Pancreas (tissue), 10 donors: ENCODE results near the gene GALNT17. TPM values are rescaled to one million over a fixed set of nuclear protein-coding genes. Genes with fewer than 3 reads are reported as not detected.

ENCODE experiments used
- ATAC-seq, 4 donors: fragments of 200-7000 bp; cut with Tn5 transposase; one replicate each; pipeline versions ENCODE4 v1.8.0 to v1.9.1; 2020; ENCODE audit warnings: mild to moderate bottlenecking in 4 of 4, moderate library complexity in 4 of 4
- DNase-seq, 6 donors: peaks; one replicate each; pipeline ENCODE4 v3.0.0-alpha.2; 2020
- FAIRE-seq: peaks from 2 replicates; lab custom pipeline; 2012; peaks lifted over from hg19 to GRCh38; lab: Jason Lieb, UNC
- H3K27ac ChIP-seq, 4 donors: fragments of 200-600 bp; sonication (generic); 1 replicate in 3 of 4; 2 replicates in 1 of 4; pipeline versions ENCODE4 v1.5.0 to v1.8.0; 2020
- H3K27me3 ChIP-seq, 4 donors: fragments of 200-600 bp; one replicate each; pipeline ENCODE4 v1.8.0; 2021
- H3K36me3 ChIP-seq, 3 donors: fragments of 200-600 bp; sonication (generic) in 1 of 3; one replicate each; pipeline versions ENCODE4 v1.5.0 to v1.8.0; 2020 to 2021
- H3K4me1 ChIP-seq, 3 donors: fragments of 200-600 bp; one replicate each; pipeline ENCODE4 v1.8.0; 2021
- H3K4me3 ChIP-seq, 4 donors: fragments of 200-600 bp; sonication (generic) in 2 of 4; one replicate each; pipeline versions ENCODE4 v1.5.0 to v1.8.0; 2020 to 2021
- H3K9me3 ChIP-seq, 4 donors: fragments of 200-600 bp; one replicate each; pipeline ENCODE4 v1.8.0; 2021
- CTCF ChIP-seq, 4 donors: fragments of 200-600 bp; sonication (generic) in 3 of 4; IDR thresholded peaks; one replicate each; pipeline versions ENCODE4 v1.5.0 to v1.8.0; 2021; ENCODE audit warnings: antibody characterized with exemption in 4 of 4
- WGBS, 2 donors: extraction: QIAGEN DNeasy Blood & Tissue Kit; methylation state at CpG; one replicate each; pipeline ENCODE4 v1.1.7; 2013; 5-methylcytosine and 5-hydroxymethylcytosine counted together
- intact Hi-C, 3 donors: fragments of 100-400 bp; cut with DNase I; formaldehyde crosslinking; loops; one replicate each; pipeline versions ENCODE4 v1.11.1 to v1.14.2; 2022
- polyA plus RNA-seq, 2 donors: library from polyadenylated mRNA; stranded (reverse); fragments of 200-250 nt; gene quantifications; one replicate each; pipeline ENCODE4 v1.2.3, GENCODE V29; 2013
- total RNA-seq, 6 donors: library from RNA; stranded (reverse); fragmentation: NEBNext Ultra II Directional in 4 of 6; extraction: Animal tissue kit (Norgen Biotek cat#: 25700) in 4 of 6; gene quantifications; one replicate each; pipeline versions ENCODE4 v1.2.1 to v1.2.4, GENCODE V29; 2021 to 2023
- donor health status: healthy with polysubstance abuse.
- donor health status: DM: no; HTN: no; CAD: no; lungs with moderate emphysema.
- donor health status: DM: no; HTN: no; CAD: no.
- donor health status: control.
- donor health status: control.
- donor health status: Bipolar disorder and iron deficiency.
- donor health status: DM: yes; HTN: yes; CAD: no.
- donor health status: DM: no; HTN: no; CAD: no.
- donor health status: DM: no; HTN: no; CAD: no.
- donor health status: DM: yes; HTN: yes; CAD: no.

The GALNT17 gene
- total and polyA plus RNA-seq, 8 donors, result 0.70 to 4.6 (median 2.9) TPM

GRCh38 chr7:71506822-71507221 lies 374.9 kb downstream of the GALNT17 start:
- FAIRE-seq, result no peak
- no peak for TF ChIP-seq CTCF (IDR thresholded peaks at IDR 0.05)

GRCh38 chr7:71507680-71508602 lies 376.0 kb downstream of the GALNT17 start:
- Histone ChIP-seq H3K27me3 (no peaks in the 10 kb centered on the region), H3K36me3 (no peaks in the 10 kb centered on the region), H3K4me1 (no peaks in the 10 kb centered on the region), H3K9me3 (no peaks in the 10 kb centered on the region), H3K4me3 (no peak overlapping the region), H3K27ac (no peak overlapping the region)
- FAIRE-seq (no peak), DNase-seq (no peak), ATAC-seq (no peak)
- intact Hi-C loops, result no loop called here
- WGBS, 2 donors, result 68 to 83% methylated on average over 14 of the region's 14 CpGs
- TF ChIP-seq CTCF (IDR thresholded peaks at IDR 0.05), result no peak

More at GRCh38 chr7:71506822-71507221, 374.9 kb downstream of the GALNT17 start:
- no peaks in the 10 kb centered on the region for H3K36me3 ChIP-seq
- H3K4me3 ChIP-seq, result no peak overlapping the region
- H3K4me1 ChIP-seq, result no peaks in the 10 kb centered on the region
- H3K27ac ChIP-seq, result no peak overlapping the region
- no peaks in the 10 kb centered on the region for H3K27me3 ChIP-seq
- WGBS, 2 donors, result 87 to 94% methylated on average over 6 of the region's 6 CpGs
- ATAC-seq, result no peak
- intact Hi-C loops, result no loop called here
- no peak for DNase-seq
- no peaks in the 10 kb centered on the region for H3K9me3 ChIP-seq

- Histone ChIP-seq H3K36me3 (no peaks in the 10 kb centered on the region), H3K4me1 (no peaks in the 10 kb centered on the region), H3K27me3 (no peaks in the 10 kb centered on the region), H3K9me3 (no peaks in the 10 kb centered on the region), H3K27ac (no peak overlapping the region), H3K4me3 (no peak overlapping the region)
- FAIRE-seq, result no peak
- intact Hi-C loops, result no loop called here
- DNase-seq, result no peak
- no peak for TF ChIP-seq CTCF (IDR thresholded peaks at IDR 0.05)
- no peak for ATAC-seq
- WGBS, 2 donors, result 62 to 64% methylated on average over 1 of the region's 1 CpG
These were observed 377.4 kb downstream of the GALNT17 start for GRCh38 chr7:71509381-71509780.

GRCh38 chr7:71511361-71511807 lies 379.4 kb downstream of the GALNT17 start:
- Histone ChIP-seq H3K4me3 (no peak overlapping the region), H3K27ac (no peak overlapping the region), H3K9me3 (no peaks in the 10 kb centered on the region), H3K36me3 (no peaks in the 10 kb centered on the region), H3K4me1 (no peaks in the 10 kb centered on the region), H3K27me3 (no peaks in the 10 kb centered on the region)
- intact Hi-C loops, result no loop called here
- no peak for DNase-seq
- no peak for FAIRE-seq
- 90 to 100% methylated on average over 2 to 3 of the region's 3 CpGs for WGBS, 2 donors
- no peak for TF ChIP-seq CTCF (IDR thresholded peaks at IDR 0.05)
- peak in 1 of 4 donors; percentile 54 for ATAC-seq
